ENCODE measurements around the gene GALNT10. TPM values are rescaled to one million over a fixed set of nuclear protein-coding genes. Genes with fewer than 3 reads are reported as not detected.
A peak's percentile ranks its signal among the peaks of the same experiment; 100 is the strongest.

Gene GALNT10
- total and polyA plus RNA-seq, 2 of the 4 experiments (the other 2 are of a cell fraction): 46.2 to 67.0 TPM

DNA sequence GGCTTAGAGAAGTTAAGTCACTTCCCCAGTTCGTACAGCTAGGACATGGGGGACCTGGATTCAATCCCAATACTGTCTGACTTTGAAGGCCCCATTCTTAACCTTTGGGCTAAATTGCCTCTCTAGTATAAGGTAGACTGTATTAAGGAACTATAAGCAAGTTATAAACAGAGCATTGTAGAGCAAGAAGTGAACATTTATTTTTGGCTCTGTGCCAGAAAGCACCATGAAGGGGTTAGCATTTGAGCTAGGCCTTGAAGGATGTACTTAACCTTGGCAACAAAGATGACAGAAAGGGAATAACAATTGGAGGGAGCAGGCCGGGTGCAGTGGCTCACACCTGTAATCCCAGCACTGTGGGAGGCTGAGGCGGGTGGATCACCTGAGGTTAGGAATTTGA is 32.8 kb downstream of the GALNT10 start:
- Histone ChIP-seq H2BK15ac (ENCODE audit: low read depth, low read length) (peak overlapping the region; percentile 19; the same call in 1 of the 3 replicates), H4K91ac (ENCODE audit: insufficient read depth, low read depth, low read length) (no peak overlapping the region), H3K27me3 (ENCODE audit: control insufficient read depth, insufficient read depth, low read length) (no peaks in the 10 kb centered on the region), H2AK9ac (replicated peaks; ENCODE audit: low read depth, low read length, poor library complexity) (no peak overlapping the region), H3K9me1 (ENCODE audit: insufficient read depth, low read length) (peaks cover 10% of the 10 kb centered on the region), H3K36me3 (ENCODE audit: control insufficient read depth, insufficient read depth, low read length) (0 out of 2 replicates have a peak, but pooled peaks cover 6% of the 10 kb centered on the region), H2AK5ac (ENCODE audit: low read depth, low read length) (peak overlapping the region; percentile 25; the same call in 1 of the 2 replicates), H2BK120ac (ENCODE audit: low read depth, low read length) (0 out of 2 replicates have a peak overlapping the region, but pooled peaks have one; percentile 26), H3K4me3 (ENCODE audit: insufficient read depth, low read depth, low read length) (no peak overlapping the region), H3K4me2 (ENCODE audit: low read depth, low read length) (no peak overlapping the region), H3K27ac (ENCODE audit: insufficient read depth, low read length) (no peak overlapping the region), H3K18ac (ENCODE audit: low read depth, low read length) (no peak overlapping the region), H4K5ac (ENCODE audit: low read depth, low read length) (no peak overlapping the region; the same call in 1 of the 2 replicates), H3K9ac (ENCODE audit: low read depth, low read length) (no peak overlapping the region), H3K9me3 (ENCODE audit: control insufficient read depth, insufficient read depth, low read length) (peaks cover 2% of the 10 kb centered on the region; the same call in 1 of the 2 replicates), H2AFZ (replicated peaks; ENCODE audit: low read length, poor library complexity) (no peak overlapping the region), H3K56ac (ENCODE audit: extremely low read depth, insufficient read depth, low read length) (no peak overlapping the region), H3K23ac (ENCODE audit: low read depth, low read length) (no peak overlapping the region), H4K8ac (ENCODE audit: low read depth in 2 of 2, low read length in 2 of 2) (peak overlapping the region in 1 of 2 experiments; percentile 39; a peak in 1 of 4 replicates), H4K20me1 (ENCODE audit: insufficient read depth, low read length) (no peaks in the 10 kb centered on the region), H3K14ac (replicated peaks; ENCODE audit: low read depth, low read length) (no peak overlapping the region; the same call in 1 of the 2 replicates), H3K4ac (ENCODE audit: low read depth, low read length) (peak overlapping the region; percentile 34; the same call in 1 of the 2 replicates), H2BK20ac (ENCODE audit: low read depth, low read length) (no peak overlapping the region), H3K79me1 (ENCODE audit: low read depth in 1 of 2, low read length in 2 of 2) (peaks cover 20 to 47% of the 10 kb centered on the region in 2 experiments), H2BK5ac (ENCODE audit: low read depth, low read length, poor library complexity, severe bottlenecking) (peak overlapping the region; percentile 42), H3K4me1 (ENCODE audit: control insufficient read depth, insufficient read depth, low read length) (peaks cover 12% of the 10 kb centered on the region)
- no TSS peak for BruUV-seq (replicated peaks)
- 100% methylated on average over 1 of the region's 3 CpGs; no CpG with 5 or more reads in 1 of the 2 experiments for WGBS, 2 experiments (ENCODE audit: extremely low coverage in 2 of 2, insufficient read length in 1 of 2)
- dilution Hi-C loops (cut with HindIII; ENCODE audit: low sequenced_read_pairs, unreplicated experiment) (no loop called here), intact Hi-C loops (cut with micrococcal nuclease) (no loop called here), in situ Hi-C loops (cut with MboI; ENCODE audit: low sequenced_read_pairs) (no loop called here)
- DNase-seq (no peak), ATAC-seq (ENCODE audit: low read depth) (no peak)
- ChIA-PET CTCF (no interaction called here), POLR2A (ENCODE audit: unreplicated experiment) (no interaction called here)
- no peak for TF ChIP-seq NFE2L2 (IDR thresholded peaks at IDR 0.05; ENCODE audit: low read depth, low read length)
- no peak for TF ChIP-seq MAFK (IDR thresholded peaks at IDR 0.05; ENCODE audit: low read depth, low read length)
- no peak for TF ChIP-seq FOS (IDR thresholded peaks at IDR 0.05; ENCODE audit: low read depth, low read length)
- TF ChIP-seq RCOR1 (IDR thresholded peaks at IDR 0.05; ENCODE audit: insufficient replicate concordance, low read length): no peak
- no peak for TF ChIP-seq SMC3 (IDR thresholded peaks at IDR 0.05; ENCODE audit: low read depth, low read length)
- no peak for TF ChIP-seq RAD21 (IDR thresholded peaks at IDR 0.05; ENCODE audit: low read length)
- no peak for TF ChIP-seq RFX5 (IDR thresholded peaks at IDR 0.05; ENCODE audit: low read depth, low read length)
- TF ChIP-seq CHD1 (IDR thresholded peaks at IDR 0.05; ENCODE audit: low read depth, low read length): no peak
- TF ChIP-seq MXI1 (IDR thresholded peaks at IDR 0.05; ENCODE audit: borderline replicate concordance, low read depth, low read length): no peak
- TF ChIP-seq ELK1 (IDR thresholded peaks at IDR 0.05; ENCODE audit: borderline replicate concordance, low read depth, low read length): no peak
- TF ChIP-seq CEBPB (IDR thresholded peaks at IDR 0.05; ENCODE audit: low read depth, low read length): no peak
- no peak for TF ChIP-seq BHLHE40 (IDR thresholded peaks at IDR 0.05; ENCODE audit: low read depth, low read length)
- no peak for TF ChIP-seq CTCF (conservative IDR thresholded peaks at IDR 0.05; ENCODE audit: low read depth, low read length)
- no peak for TF ChIP-seq MAZ (IDR thresholded peaks at IDR 0.05; ENCODE audit: borderline replicate concordance, low read depth, low read length)
- TF ChIP-seq POLR2A (IDR thresholded peaks at IDR 0.05; ENCODE audit: low read depth, low read length): no peak
- TF ChIP-seq, protein P1, sequence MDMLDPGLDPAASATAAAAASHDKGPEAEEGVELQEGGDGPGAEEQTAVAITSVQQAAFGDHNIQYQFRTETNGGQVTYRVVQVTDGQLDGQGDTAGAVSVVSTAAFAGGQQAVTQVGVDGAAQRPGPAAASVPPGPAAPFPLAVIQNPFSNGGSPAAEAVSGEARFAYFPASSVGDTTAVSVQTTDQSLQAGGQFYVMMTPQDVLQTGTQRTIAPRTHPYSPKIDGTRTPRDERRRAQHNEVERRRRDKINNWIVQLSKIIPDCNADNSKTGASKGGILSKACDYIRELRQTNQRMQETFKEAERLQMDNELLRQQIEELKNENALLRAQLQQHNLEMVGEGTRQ (IDR thresholded peaks at IDR 0.05; ENCODE audit: low read depth, low read length): no peak

Measured in IMR-90 (cell line).